Activated CD4-positive, alpha-beta T cell treated with anti-CD3 and anti-CD28 coated beads for 1 hour (primary cell): ENCODE results near the gene TUBGCP6.

Experiments
- DNase-seq: peaks from one replicate; pipeline ENCODE4 v3.0.0-alpha.2; 2020

TUBGCP6 gene

GRCh38 chr22:50226063-50226874, 18.6 kb downstream of the TUBGCP6 start:
- no peak for DNase-seq

- DNase-seq, result no peak
Observed at GRCh38 chr22:50225200-50225969, 19.4 kb downstream of the TUBGCP6 start.

- no peak for DNase-seq
Observed at GRCh38 chr22:50224071-50224470, 20.8 kb downstream of the TUBGCP6 start.

- no peak for DNase-seq
Observed at GRCh38 chr22:50222508-50222907, 22.3 kb downstream of the TUBGCP6 start.

- DNase-seq, result no peak
Observed at GRCh38 chr22:50221410-50222300, 23.2 kb downstream of the TUBGCP6 start.

- no peak for DNase-seq
Observed at GRCh38 chr22:50220603-50221409, 24.0 kb downstream of the TUBGCP6 start.

- no peak for DNase-seq
Observed at GRCh38 chr22:50219800-50220602, 24.8 kb downstream of the TUBGCP6 start.

- DNase-seq, result no peak
Observed at GRCh38 chr22:50218996-50219727, 25.7 kb downstream of the TUBGCP6 start.

- no peak for DNase-seq
Observed at GRCh38 chr22:50218153-50218995, 26.4 kb downstream of the TUBGCP6 start.

GRCh38 chr22:50217543-50218152, 27.2 kb downstream of the TUBGCP6 start:
- DNase-seq, result no peak

- no peak for DNase-seq
Observed at GRCh38 chr22:50216684-50217520, 27.9 kb downstream of the TUBGCP6 start.

- DNase-seq, result no peak
Observed at GRCh38 chr22:50216055-50216683, 28.7 kb downstream of the TUBGCP6 start.

GRCh38 chr22:50215297-50216054, 29.3 kb downstream of the TUBGCP6 start:
- no peak for DNase-seq

GRCh38 chr22:50213263-50213662, 31.6 kb downstream of the TUBGCP6 start:
- no peak for DNase-seq

GRCh38 chr22:50211147-50211546, 33.7 kb downstream of the TUBGCP6 start:
- DNase-seq, result no peak

- DNase-seq, result no peak
Observed at GRCh38 chr22:50210378-50211139, 34.3 kb downstream of the TUBGCP6 start.
